Ishikawa (cell line): ENCODE data around the gene NEK9.

Source experiments
- CEBPB ChIP-seq: IDR thresholded peaks from 2 replicates; pipeline ENCODE4 v1.6.1; 2012
- CREB1 ChIP-seq: IDR thresholded peaks from 2 replicates; pipeline ENCODE4 v1.6.1; 2012; ENCODE audit warnings: low read depth
- EGR1 ChIP-seq: IDR thresholded peaks from 2 replicates; pipeline ENCODE4 v1.6.1; 2012
- EP300 ChIP-seq: IDR thresholded peaks from 2 replicates; pipeline ENCODE4 v1.6.1; 2012; ENCODE audit warnings: borderline replicate concordance
- FOXM1 ChIP-seq: IDR thresholded peaks from 2 replicates; pipeline ENCODE4 v1.6.1; 2012; ENCODE audit warnings: low read depth, borderline replicate concordance
- NFIC ChIP-seq: IDR thresholded peaks from 2 replicates; pipeline ENCODE4 v1.6.1; 2012
- RAD21 ChIP-seq: IDR thresholded peaks from 2 replicates; pipeline ENCODE4 v1.6.1; 2012; ENCODE audit warnings: low read depth
- TAF1 ChIP-seq: IDR thresholded peaks from 2 replicates; pipeline ENCODE4 v1.6.1; 2012; ENCODE audit warnings: low read depth, mild to moderate bottlenecking
- TCF12 ChIP-seq: IDR thresholded peaks from 2 replicates; pipeline ENCODE4 v1.6.1; 2012; ENCODE audit warnings: low read depth
- TEAD4 ChIP-seq: IDR thresholded peaks from 2 replicates; pipeline ENCODE4 v1.6.1; 2012
- YY1 ChIP-seq: IDR thresholded peaks from 2 replicates; pipeline ENCODE4 v1.6.1; 2012; ENCODE audit warnings: low read depth
- ZBTB7A ChIP-seq: IDR thresholded peaks from 2 replicates; pipeline ENCODE4 v1.6.1; 2012; ENCODE audit warnings: low read depth
- TF ChIP-seq, protein P1 (sequence below): IDR thresholded peaks from 2 replicates; pipeline ENCODE4 v1.6.1; 2012
- TF ChIP-seq, protein P2 (sequence below): IDR thresholded peaks from 2 replicates; pipeline ENCODE4 v1.6.1; 2012; ENCODE audit warnings: low read depth, mild to moderate bottlenecking
- TF ChIP-seq, protein P3 (sequence below): IDR thresholded peaks from 2 replicates; pipeline ENCODE4 v1.6.1; 2012

The NEK9 gene

DNA sequence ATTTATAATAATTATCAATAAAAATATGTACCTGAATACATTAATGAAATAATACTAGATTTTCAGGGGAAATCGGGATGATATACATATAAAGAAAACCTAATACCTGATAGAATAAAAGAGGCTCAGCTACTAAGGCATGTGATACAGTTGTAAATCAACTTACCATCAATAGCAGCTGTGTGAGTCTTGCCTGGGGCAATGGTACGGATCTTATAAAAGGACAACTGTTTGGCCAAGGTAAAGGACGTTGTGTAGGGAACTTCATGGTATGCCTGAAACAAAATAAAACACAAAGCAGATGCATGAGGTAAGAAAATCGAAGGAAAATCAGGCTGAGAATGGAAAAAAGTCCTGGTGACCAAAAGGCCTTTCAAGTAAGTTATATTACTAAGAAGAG, 25.4 kb downstream of the NEK9 start:
- TF ChIP-seq CEBPB (no peak), NFIC (no peak), FOXM1 (no peak), CREB1 (no peak), TAF1 (no peak), TCF12 (no peak), EGR1 (no peak), TEAD4 (no peak), YY1 (no peak), ZBTB7A (no peak)
- TF ChIP-seq, protein P1, sequence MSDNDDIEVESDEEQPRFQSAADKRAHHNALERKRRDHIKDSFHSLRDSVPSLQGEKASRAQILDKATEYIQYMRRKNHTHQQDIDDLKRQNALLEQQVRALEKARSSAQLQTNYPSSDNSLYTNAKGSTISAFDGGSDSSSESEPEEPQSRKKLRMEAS: no peak
- TF ChIP-seq, protein P2, sequence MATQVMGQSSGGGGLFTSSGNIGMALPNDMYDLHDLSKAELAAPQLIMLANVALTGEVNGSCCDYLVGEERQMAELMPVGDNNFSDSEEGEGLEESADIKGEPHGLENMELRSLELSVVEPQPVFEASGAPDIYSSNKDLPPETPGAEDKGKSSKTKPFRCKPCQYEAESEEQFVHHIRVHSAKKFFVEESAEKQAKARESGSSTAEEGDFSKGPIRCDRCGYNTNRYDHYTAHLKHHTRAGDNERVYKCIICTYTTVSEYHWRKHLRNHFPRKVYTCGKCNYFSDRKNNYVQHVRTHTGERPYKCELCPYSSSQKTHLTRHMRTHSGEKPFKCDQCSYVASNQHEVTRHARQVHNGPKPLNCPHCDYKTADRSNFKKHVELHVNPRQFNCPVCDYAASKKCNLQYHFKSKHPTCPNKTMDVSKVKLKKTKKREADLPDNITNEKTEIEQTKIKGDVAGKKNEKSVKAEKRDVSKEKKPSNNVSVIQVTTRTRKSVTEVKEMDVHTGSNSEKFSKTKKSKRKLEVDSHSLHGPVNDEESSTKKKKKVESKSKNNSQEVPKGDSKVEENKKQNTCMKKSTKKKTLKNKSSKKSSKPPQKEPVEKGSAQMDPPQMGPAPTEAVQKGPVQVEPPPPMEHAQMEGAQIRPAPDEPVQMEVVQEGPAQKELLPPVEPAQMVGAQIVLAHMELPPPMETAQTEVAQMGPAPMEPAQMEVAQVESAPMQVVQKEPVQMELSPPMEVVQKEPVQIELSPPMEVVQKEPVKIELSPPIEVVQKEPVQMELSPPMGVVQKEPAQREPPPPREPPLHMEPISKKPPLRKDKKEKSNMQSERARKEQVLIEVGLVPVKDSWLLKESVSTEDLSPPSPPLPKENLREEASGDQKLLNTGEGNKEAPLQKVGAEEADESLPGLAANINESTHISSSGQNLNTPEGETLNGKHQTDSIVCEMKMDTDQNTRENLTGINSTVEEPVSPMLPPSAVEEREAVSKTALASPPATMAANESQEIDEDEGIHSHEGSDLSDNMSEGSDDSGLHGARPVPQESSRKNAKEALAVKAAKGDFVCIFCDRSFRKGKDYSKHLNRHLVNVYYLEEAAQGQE: no peak
- TF ChIP-seq, protein P3, sequence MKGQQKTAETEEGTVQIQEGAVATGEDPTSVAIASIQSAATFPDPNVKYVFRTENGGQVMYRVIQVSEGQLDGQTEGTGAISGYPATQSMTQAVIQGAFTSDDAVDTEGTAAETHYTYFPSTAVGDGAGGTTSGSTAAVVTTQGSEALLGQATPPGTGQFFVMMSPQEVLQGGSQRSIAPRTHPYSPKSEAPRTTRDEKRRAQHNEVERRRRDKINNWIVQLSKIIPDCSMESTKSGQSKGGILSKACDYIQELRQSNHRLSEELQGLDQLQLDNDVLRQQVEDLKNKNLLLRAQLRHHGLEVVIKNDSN: no peak

DNA sequence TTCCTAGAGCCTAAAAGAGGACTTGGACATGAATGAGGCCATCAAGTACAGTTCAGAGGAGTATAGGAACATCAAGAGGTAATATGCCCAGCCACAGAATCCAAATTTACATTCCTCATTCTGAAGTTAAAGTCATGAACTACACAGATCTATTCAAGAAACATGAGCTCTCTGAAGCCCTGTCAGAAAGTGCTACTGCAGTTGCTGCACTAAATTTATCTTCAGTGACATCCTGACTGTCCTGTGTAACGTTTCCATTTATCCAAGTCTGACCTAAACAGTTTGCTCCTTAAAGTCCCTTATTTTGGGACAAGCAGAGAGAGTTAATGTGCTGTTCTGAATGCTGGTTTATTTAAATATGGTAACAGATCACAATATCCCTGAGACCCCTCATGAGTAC, 28.2 kb downstream of the NEK9 start:
- TF ChIP-seq, protein P3: no peak
- TF ChIP-seq CEBPB: no peak
- no peak for TF ChIP-seq NFIC
- TF ChIP-seq TCF12: no peak
- TF ChIP-seq, protein P2: no peak
- TF ChIP-seq FOXM1: no peak
- no peak for TF ChIP-seq YY1
- no peak for TF ChIP-seq RAD21
- TF ChIP-seq TEAD4: no peak
- TF ChIP-seq, protein P1: no peak
- no peak for TF ChIP-seq EGR1
- TF ChIP-seq EP300: no peak
- TF ChIP-seq ZBTB7A: no peak
- TF ChIP-seq CREB1: no peak
- TF ChIP-seq TAF1: no peak

DNA sequence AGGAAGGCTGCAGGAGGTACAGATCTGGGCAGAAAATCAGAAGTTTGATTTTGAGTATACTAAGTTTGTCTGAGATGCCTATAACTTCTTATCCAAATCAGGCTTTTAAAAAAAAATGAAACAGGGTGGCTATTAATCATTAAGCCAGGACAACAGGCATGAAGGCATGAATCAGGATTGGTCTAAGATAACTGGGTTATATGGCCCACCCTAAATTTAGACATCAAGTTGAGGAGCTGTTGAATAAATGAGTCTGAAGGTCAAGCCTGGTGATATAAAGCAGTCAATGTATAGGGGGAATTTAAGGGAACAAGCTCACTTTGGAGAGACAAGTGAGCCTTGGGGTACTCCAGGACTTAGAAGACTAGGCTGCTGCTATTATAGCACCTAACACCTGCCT, 28.6 kb downstream of the NEK9 start:
- TF ChIP-seq TAF1 (no peak), FOXM1 (no peak), ZBTB7A (no peak), YY1 (no peak), CEBPB (no peak), CREB1 (no peak), EP300 (no peak)
- TF ChIP-seq, protein P3: no peak

DNA sequence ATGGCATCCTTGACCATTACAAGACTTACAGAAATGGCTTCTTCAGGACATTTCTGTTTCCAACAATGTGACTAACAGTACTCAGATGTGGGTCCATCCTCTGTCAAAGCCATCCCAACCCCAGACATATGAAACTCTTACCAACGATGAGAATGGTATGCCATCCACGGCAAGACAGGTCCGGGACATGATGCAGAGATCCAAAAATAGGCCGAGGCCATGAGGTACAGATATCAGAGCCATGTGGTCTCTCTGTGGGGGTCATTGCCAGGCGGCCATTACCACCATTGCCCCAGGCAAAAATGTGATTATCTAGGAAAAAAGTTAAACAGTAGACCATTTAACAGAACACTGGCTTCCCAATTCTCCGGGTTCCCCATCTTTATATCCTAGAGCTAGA, 29.9 kb downstream of the NEK9 start:
- TF ChIP-seq YY1 (no peak), EGR1 (no peak), TCF12 (no peak), EP300 (no peak), ZBTB7A (no peak), CREB1 (no peak), FOXM1 (no peak), RAD21 (no peak), CEBPB (no peak)

DNA sequence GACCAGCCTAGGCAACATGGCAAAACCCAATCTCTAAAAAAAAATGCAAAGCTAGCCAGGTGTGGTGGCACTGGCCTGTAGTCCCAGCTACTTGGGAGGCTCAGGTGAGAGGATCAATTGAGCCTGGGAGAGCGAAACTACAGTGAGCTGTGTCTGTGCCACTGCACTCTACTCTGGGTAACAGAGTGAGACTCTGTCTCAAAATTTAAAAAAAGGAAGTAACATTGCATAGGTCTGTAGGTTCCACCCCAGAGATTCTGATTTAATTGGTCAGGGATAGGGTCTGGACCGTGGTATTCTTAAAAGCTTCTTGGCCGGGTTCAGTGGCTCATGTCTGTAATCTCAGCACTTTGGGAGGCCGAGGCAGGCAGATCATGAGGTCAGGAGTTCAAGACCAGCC, 31.2 kb downstream of the NEK9 start:
- TF ChIP-seq EGR1 (no peak), EP300 (no peak), YY1 (no peak), CREB1 (no peak), ZBTB7A (no peak), CEBPB (no peak), TAF1 (no peak)
- TF ChIP-seq, protein P2: no peak
